ENCODE measurements around the gene SYCN. TPM values are rescaled to one million over a fixed set of nuclear protein-coding genes. Genes with fewer than 3 reads are reported as not detected.

SYCN gene
- total and polyA plus RNA-seq, 2 of the 8 experiments (the other 6 are each of a cell fraction or from before 2014, with no cell fraction given), result not detected

- WGBS, 2 experiments (ENCODE audit: extremely low coverage in 1 of 2, insufficient coverage in 1 of 2, insufficient read length in 1 of 2, insufficient replicate concordance in 2 of 2, low coverage in 1 of 2, low lambda C conversion rate in 2 of 2, missing lambda C conversion rate in 1 of 2), result 96% methylated on average over 3 of the region's 3 CpGs; no CpG with 5 or more reads in 1 of the 2 experiments
- H3K27me3 ChIP-seq (replicated peaks in 1 of 4; ENCODE audit: control insufficient read depth in 3 of 4, extremely low read depth in 1 of 4, insufficient read depth in 3 of 4, low read length in 3 of 4), result peaks cover 15 to 42% (median 35%) of the 10 kb centered on the region in 4 experiments; a peak in 6 of 7 replicates
- FAIRE-seq, result no peak
- TF ChIP-seq SP4 (IDR thresholded peaks at IDR 0.05; ENCODE audit: low read length), result no peak
- no peak for TF ChIP-seq GTF2F1 (IDR thresholded peaks at IDR 0.05; ENCODE audit: borderline replicate concordance, low read depth, low read length)
- no peak for TF ChIP-seq ZNF274 (IDR thresholded peaks at IDR 0.05; ENCODE audit: borderline replicate concordance, extremely low read depth, low read length)
These were observed 3.3 kb downstream of the SYCN start for GRCh38 chr19:39200803-39201115.

More at GRCh38 chr19:39200803-39201115, 3.3 kb downstream of the SYCN start:
- no peaks in the 10 kb centered on the region for H3K36me3 ChIP-seq (ENCODE audit: control insufficient read depth in 2 of 4, insufficient read depth in 4 of 4, low read length in 3 of 4)
- H2BK15ac ChIP-seq (ENCODE audit: low read length), result no peak overlapping the region
- DNase-seq (ENCODE audit: low read depth in 1 of 2, low spot score in 2 of 2), result no peak
- no peak overlapping the region for H3K18ac ChIP-seq (ENCODE audit: extremely low read depth, low read length)
- H3K4me2 ChIP-seq (ENCODE audit: insufficient read depth in 1 of 2, low read depth in 2 of 2, low read length in 2 of 2), result no peak overlapping the region
- H4K91ac ChIP-seq (replicated peaks; ENCODE audit: insufficient read length, low read length), result no peak overlapping the region
- no peak overlapping the region for H3K23ac ChIP-seq (ENCODE audit: insufficient read length)
- H3K27ac ChIP-seq (ENCODE audit: low read depth, low read length), result no peak overlapping the region
- no peak overlapping the region for H3K14ac ChIP-seq (ENCODE audit: insufficient read length)
- H2BK120ac ChIP-seq (replicated peaks; ENCODE audit: low read depth, low read length), result no peak overlapping the region
- no peak overlapping the region for H2BK5ac ChIP-seq (ENCODE audit: low read depth, low read length)
- H4K8ac ChIP-seq (ENCODE audit: extremely low read depth, insufficient read depth, low read length), result no peak overlapping the region
- H2AFZ ChIP-seq (ENCODE audit: low read length), result no peak overlapping the region
- peaks cover 0 to 10% (median 6%) of the 10 kb centered on the region in 4 experiments; a peak in 5 of 7 replicates for H3K4me1 ChIP-seq (replicated peaks in 1 of 4; ENCODE audit: control insufficient read depth in 3 of 4, insufficient read depth in 4 of 4, low read length in 3 of 4)
- no peak overlapping the region for H2BK20ac ChIP-seq (ENCODE audit: low read length)
- H3K56ac ChIP-seq (replicated peaks; ENCODE audit: insufficient read length, low read depth, low read length), result no peak overlapping the region
- H3K9ac ChIP-seq (replicated peaks in 1 of 4; ENCODE audit: extremely low read depth in 1 of 4, low read depth in 3 of 4, low read length in 3 of 4), result no peak overlapping the region
- H3K4ac ChIP-seq (replicated peaks; ENCODE audit: insufficient read length, low read depth, low read length), result no peak overlapping the region
- no peak overlapping the region for H4K5ac ChIP-seq (ENCODE audit: insufficient read length, low read depth, low read length)
- no peaks in the 10 kb centered on the region for H3K79me1 ChIP-seq (ENCODE audit: low read depth, low read length)
- H3K79me2 ChIP-seq (ENCODE audit: control insufficient read depth in 1 of 2, insufficient read depth in 2 of 2, low read length in 2 of 2), result no peaks in the 10 kb centered on the region
- H2AK5ac ChIP-seq (ENCODE audit: low read depth, low read length), result no peak overlapping the region
- no peaks in the 10 kb centered on the region for H3K9me3 ChIP-seq (ENCODE audit: insufficient read depth in 2 of 2, low read depth in 1 of 2, low read length in 1 of 2)
- H3K23me2 ChIP-seq (ENCODE audit: low read depth, low read length), result peaks cover 8% of the 10 kb centered on the region; the same call in 1 of the 2 replicates
- ChIA-PET CTCF (ENCODE audit: partially characterized antibody) (interaction anchor here (1.0 to 4.6 kb wide), 5 partner anchors 23 to 129 kb away, joined by 3 to 22 read pairs (median 3); no protein-coding TSS in a partner anchor), POLR2A (ENCODE audit: partially characterized antibody) (no interaction called here)
- H2BK12ac ChIP-seq (ENCODE audit: low read depth, low read length), result no peak overlapping the region
- H4K20me1 ChIP-seq (replicated peaks in 1 of 2; ENCODE audit: control insufficient read depth in 1 of 2, insufficient read depth in 2 of 2, low read length in 2 of 2), result no peaks in the 10 kb centered on the region
- no peak overlapping the region for H3K4me3 ChIP-seq (ENCODE audit: extremely low read depth in 1 of 4, insufficient read depth in 2 of 4, low read depth in 3 of 4, low read length in 4 of 4)

All from H1 (cell line).